ENCODE results near the gene LTBP2. TPM values are rescaled to one million over a fixed set of nuclear protein-coding genes. Genes with fewer than 3 reads are reported as not detected.
A peak's percentile ranks its signal among the peaks of the same experiment; 100 is the strongest.

The LTBP2 gene
- total RNA-seq, 3 donors from 2014 or later: 1.7 to 10.2 (median 3.0) TPM

DNA sequence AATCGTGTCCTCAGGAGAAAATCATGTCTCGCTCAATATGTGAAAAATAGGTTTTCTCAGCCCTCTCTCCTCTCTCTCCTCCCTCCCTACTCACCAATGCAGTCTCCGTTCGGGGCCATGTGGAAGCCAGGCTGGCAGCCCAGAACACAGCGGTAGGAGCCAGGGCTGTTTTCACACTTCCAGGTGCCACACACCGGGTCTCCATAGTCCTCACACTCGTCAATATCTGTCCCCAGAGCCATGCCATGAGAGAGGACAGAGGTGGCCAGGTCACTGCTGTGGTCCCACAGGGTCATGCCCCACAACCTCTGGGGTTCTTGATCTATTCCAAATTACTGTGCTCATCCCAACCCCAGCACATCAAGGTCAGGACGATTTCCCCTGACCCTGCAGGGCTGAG, 105.0 kb downstream of the LTBP2 start:
- no peak for ATAC-seq
- no peaks in the 10 kb centered on the region for H3K4me1 ChIP-seq (ENCODE audit: low read depth)
- intact Hi-C loops (cut with DNase I, micrococcal nuclease): no loop called here

DNA sequence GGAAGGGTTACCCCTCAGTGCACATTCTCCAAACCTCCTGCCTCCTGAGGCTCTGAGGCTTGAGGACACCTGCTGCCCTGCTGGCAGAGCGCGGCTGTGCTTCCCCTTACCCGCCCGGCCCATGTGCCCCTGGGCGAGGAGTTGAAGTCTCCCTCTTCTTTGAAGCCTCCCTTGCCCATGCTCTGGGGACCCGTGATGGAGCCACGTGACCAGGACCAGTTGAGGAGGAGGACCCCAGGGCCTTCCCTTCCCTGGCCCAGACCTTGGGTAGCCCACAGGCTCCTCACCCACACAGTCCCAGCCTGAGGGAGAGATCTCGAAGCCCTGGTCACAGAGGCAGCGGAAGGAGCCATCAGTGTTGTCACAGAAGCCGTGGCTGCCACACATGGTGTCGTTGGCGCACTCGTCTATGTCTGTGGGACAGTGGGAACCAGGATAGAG, 105.6 kb downstream of the LTBP2 start:
- intact Hi-C loops (cut with DNase I, micrococcal nuclease): no loop called here
- Histone ChIP-seq H3K4me1 (ENCODE audit: low read depth) (no peaks in the 10 kb centered on the region), H3K4me3 (no peak overlapping the region), H3K9me3 (no peaks in the 10 kb centered on the region), H3K36me3 (ENCODE audit: low read depth) (no peaks in the 10 kb centered on the region)
- ATAC-seq (no peak), DNase-seq (peak in 1 of 3 donors; percentile 20)
- TF ChIP-seq, protein P1, sequence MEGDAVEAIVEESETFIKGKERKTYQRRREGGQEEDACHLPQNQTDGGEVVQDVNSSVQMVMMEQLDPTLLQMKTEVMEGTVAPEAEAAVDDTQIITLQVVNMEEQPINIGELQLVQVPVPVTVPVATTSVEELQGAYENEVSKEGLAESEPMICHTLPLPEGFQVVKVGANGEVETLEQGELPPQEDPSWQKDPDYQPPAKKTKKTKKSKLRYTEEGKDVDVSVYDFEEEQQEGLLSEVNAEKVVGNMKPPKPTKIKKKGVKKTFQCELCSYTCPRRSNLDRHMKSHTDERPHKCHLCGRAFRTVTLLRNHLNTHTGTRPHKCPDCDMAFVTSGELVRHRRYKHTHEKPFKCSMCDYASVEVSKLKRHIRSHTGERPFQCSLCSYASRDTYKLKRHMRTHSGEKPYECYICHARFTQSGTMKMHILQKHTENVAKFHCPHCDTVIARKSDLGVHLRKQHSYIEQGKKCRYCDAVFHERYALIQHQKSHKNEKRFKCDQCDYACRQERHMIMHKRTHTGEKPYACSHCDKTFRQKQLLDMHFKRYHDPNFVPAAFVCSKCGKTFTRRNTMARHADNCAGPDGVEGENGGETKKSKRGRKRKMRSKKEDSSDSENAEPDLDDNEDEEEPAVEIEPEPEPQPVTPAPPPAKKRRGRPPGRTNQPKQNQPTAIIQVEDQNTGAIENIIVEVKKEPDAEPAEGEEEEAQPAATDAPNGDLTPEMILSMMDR (IDR thresholded peaks at IDR 0.05): no peak

More for the DNA sequence above, 105.0 kb downstream of the LTBP2 start:
- no peak for DNase-seq
- TF ChIP-seq, protein P1 (IDR thresholded peaks at IDR 0.05): no peak
- Histone ChIP-seq H3K9me3 (no peaks in the 10 kb centered on the region), H3K4me3 (no peak overlapping the region), H3K36me3 (ENCODE audit: low read depth) (no peaks in the 10 kb centered on the region)

DNA sequence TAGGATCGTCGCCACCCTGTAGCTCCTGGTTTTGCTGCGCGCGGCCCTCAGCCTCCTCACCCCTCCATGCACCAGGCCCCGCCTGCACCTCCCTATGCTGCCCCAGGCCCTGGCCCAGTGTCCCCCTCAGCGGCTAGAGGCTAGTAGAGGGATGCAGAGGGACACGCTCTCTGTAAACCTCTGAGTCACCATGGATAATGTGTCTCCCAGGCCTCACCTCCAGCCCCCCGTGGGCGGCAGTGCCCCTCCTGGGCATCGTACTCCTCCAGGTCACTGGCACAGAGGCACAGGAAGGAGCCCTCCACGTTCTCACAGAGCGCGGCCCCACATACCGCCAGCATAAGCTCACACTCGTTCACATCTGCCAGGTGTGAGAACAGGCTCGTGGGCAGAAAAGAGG, 106.2 kb downstream of the LTBP2 start:
- DNase-seq: peak in 1 of 3 donors; percentile 10

DNA sequence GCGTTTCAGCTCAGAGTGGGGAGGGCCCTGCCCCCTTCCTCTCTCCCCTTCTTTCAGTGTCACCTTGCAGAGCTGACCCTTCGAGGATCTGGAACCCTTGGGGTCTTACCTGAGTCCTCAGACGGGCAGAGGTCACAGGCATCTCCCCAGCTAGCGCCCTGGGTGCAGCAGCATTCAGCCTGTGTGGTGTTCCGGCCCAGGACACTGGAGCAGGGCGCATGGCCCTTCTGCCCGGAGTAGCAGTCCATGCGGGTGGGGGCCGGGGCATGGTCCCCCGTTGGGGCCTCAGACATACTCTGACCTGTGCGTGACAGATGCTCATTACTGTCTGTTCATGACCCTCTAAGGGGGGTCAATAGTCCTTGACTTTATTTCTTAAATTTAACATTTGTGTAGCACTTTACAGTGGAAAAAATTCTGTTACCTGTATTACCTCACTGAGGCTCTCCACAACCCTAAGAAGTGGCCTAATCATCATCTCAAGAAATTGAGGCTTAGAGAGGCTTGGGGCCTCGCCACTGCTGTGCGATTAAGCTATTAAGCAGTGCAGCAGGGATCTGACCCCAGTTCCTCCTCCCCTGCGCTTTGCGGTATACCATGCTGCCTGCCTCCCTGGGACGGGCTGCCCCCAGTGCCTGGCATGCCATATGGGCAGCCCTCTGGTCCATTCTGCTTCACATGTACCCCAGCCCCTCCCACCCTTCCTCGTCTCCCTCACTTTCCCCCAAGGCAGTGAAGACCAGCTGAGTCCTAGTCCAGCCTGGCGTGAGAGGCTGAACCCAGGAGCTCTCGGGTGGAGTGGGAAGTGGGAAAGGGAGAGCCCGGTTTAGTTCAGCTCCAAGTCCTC, 106.9 kb downstream of the LTBP2 start:
- H3K4me1 ChIP-seq (ENCODE audit: low read depth): no peaks in the 10 kb centered on the region
- H3K4me3 ChIP-seq: no peak overlapping the region
- intact Hi-C loops (cut with DNase I, micrococcal nuclease): no loop called here
- no peaks in the 10 kb centered on the region for H3K9me3 ChIP-seq
- DNase-seq (peak in 1 of 3 donors; percentile 6), ATAC-seq (no peak)
- no peaks in the 10 kb centered on the region for H3K36me3 ChIP-seq (ENCODE audit: low read depth)
- TF ChIP-seq, protein P1 (IDR thresholded peaks at IDR 0.05): no peak

More for the DNA sequence above, 106.2 kb downstream of the LTBP2 start:
- H3K36me3 ChIP-seq (ENCODE audit: low read depth): no peaks in the 10 kb centered on the region
- no peaks in the 10 kb centered on the region for H3K9me3 ChIP-seq
- ATAC-seq: no peak
- H3K4me1 ChIP-seq (ENCODE audit: low read depth): no peaks in the 10 kb centered on the region
- H3K4me3 ChIP-seq: no peak overlapping the region
- intact Hi-C loops (cut with DNase I, micrococcal nuclease): no loop called here
- TF ChIP-seq, protein P1 (IDR thresholded peaks at IDR 0.05): no peak

DNA sequence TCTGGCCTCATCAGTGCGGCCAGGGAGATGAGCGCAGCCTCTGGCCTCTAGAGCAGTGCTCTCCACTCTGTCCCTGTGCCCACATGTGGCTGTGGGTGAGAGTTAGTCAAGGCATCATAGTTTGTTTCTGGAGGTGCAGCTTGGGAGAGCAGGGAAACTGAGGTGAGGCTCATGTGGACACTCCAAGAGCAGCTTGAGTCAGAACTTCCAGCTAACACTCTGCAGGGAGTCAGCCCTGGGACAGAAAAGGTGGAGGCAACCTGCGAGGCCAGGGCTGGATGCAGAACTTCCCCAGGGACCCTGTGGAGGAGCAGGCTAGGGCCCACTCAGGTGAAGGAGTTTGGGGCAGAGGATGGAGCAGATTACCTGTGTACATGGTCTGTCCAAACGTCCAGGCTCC, 107.6 kb downstream of the LTBP2 start:
- no peak for ATAC-seq
- Histone ChIP-seq H3K9me3 (no peaks in the 10 kb centered on the region), H3K36me3 (ENCODE audit: low read depth) (no peaks in the 10 kb centered on the region), H3K4me1 (ENCODE audit: low read depth) (no peaks in the 10 kb centered on the region), H3K4me3 (no peak overlapping the region)
- TF ChIP-seq, protein P1 (IDR thresholded peaks at IDR 0.05): no peak
- intact Hi-C loops (cut with DNase I, micrococcal nuclease): no loop called here
- peak in 1 of 3 donors; percentile 11 for DNase-seq

Data from mucosa of descending colon (tissue), 3 donors.